ENCODE results near the gene FOXL3.
A peak's percentile ranks its signal among the peaks of the same experiment; 100 is the strongest.
"Not testable (repeated sequence)": the region's sequence is repeated elsewhere in the genome, so short reads cannot be mapped to it uniquely, and the experiment has no call there.

FOXL3 gene

GRCh38 chr7:262251-262572 is 27.8 kb upstream of the FOXL3 start:
- no peaks in the 10 kb centered on the region for H3K27me3 ChIP-seq (ENCODE audit: control insufficient read depth, low read length)
- H3K36me3 ChIP-seq (ENCODE audit: control insufficient read depth, low read length), result peaks cover 4% of the 10 kb centered on the region; the same call in 1 of the 2 replicates
- peaks cover 89% of the 10 kb centered on the region for H3K9me3 ChIP-seq (ENCODE audit: control insufficient read depth, insufficient read depth, low read length)
- H3K4me1 ChIP-seq (ENCODE audit: control insufficient read depth, low read length), result no peaks in the 10 kb centered on the region
- no peaks in the 10 kb centered on the region for H3K79me2 ChIP-seq (ENCODE audit: control insufficient read depth, low read length)
- H3F3A ChIP-seq (ENCODE audit: control insufficient read depth, insufficient read depth), result peaks cover 17% of the 10 kb centered on the region
- no peak overlapping the region for H3K4me2 ChIP-seq (ENCODE audit: low read length)
- H4K20me1 ChIP-seq (ENCODE audit: control insufficient read depth, insufficient read depth, low read depth, low read length), result no peaks in the 10 kb centered on the region
- H3K27ac ChIP-seq (ENCODE audit: low read depth, low read length), result no peak overlapping the region
- no peaks in the 10 kb centered on the region for H3K9me2 ChIP-seq (replicated peaks; ENCODE audit: control insufficient read depth, low read length)
- peak overlapping the region; percentile 19 for H3K4me3 ChIP-seq (ENCODE audit: low read length)
- TF ChIP-seq EZH2phosphoT487 (IDR thresholded peaks at IDR 0.05; ENCODE audit: borderline replicate concordance, low read length) (no peak), CTCF (IDR thresholded peaks at IDR 0.05; ENCODE audit: low read depth, low read length, poor library complexity, severe bottlenecking) (no peak)

- Histone ChIP-seq H3K4me3 (ENCODE audit: low read length) (peak overlapping the region; percentile 19), H3F3A (ENCODE audit: control insufficient read depth, insufficient read depth) (peaks cover 17% of the 10 kb centered on the region), H3K9me3 (ENCODE audit: control insufficient read depth, insufficient read depth, low read length) (peaks cover 87% of the 10 kb centered on the region)
- H3K36me3 ChIP-seq (ENCODE audit: control insufficient read depth, low read length); H4K20me1 ChIP-seq (ENCODE audit: control insufficient read depth, insufficient read depth, low read depth, low read length); H3K79me2 ChIP-seq (ENCODE audit: control insufficient read depth, low read length); H3K27me3 ChIP-seq (ENCODE audit: control insufficient read depth, low read length); H3K27ac ChIP-seq (ENCODE audit: low read depth, low read length); H3K4me1 ChIP-seq (ENCODE audit: control insufficient read depth, low read length); H3K9me2 ChIP-seq (replicated peaks; ENCODE audit: control insufficient read depth, low read length); H3K4me2 ChIP-seq (ENCODE audit: low read length): not testable (repeated sequence)
- TF ChIP-seq CTCF (IDR thresholded peaks at IDR 0.05; ENCODE audit: low read depth, low read length, poor library complexity, severe bottlenecking), result peak; percentile 68
Measured at GRCh38 chr7:262631-263311, 27.2 kb upstream of the FOXL3 start.

- H3K9me3 ChIP-seq (ENCODE audit: control insufficient read depth, insufficient read depth, low read length), result peaks cover 86% of the 10 kb centered on the region
- H3K36me3 ChIP-seq (ENCODE audit: control insufficient read depth, low read length); H3K27ac ChIP-seq (ENCODE audit: low read depth, low read length); H3K27me3 ChIP-seq (ENCODE audit: control insufficient read depth, low read length); H3K4me2 ChIP-seq (ENCODE audit: low read length); H3K9me2 ChIP-seq (replicated peaks; ENCODE audit: control insufficient read depth, low read length); H4K20me1 ChIP-seq (ENCODE audit: control insufficient read depth, insufficient read depth, low read depth, low read length); H3K79me2 ChIP-seq (ENCODE audit: control insufficient read depth, low read length); H3K4me1 ChIP-seq (ENCODE audit: control insufficient read depth, low read length); H3K4me3 ChIP-seq (ENCODE audit: low read length): not testable (repeated sequence)
- peak; percentile 77 for TF ChIP-seq CTCF (IDR thresholded peaks at IDR 0.05; ENCODE audit: low read depth, low read length, poor library complexity, severe bottlenecking)
- peaks cover 17% of the 10 kb centered on the region for H3F3A ChIP-seq (ENCODE audit: control insufficient read depth, insufficient read depth)
Measured at GRCh38 chr7:263483-264351, 26.3 kb upstream of the FOXL3 start.
